Testis (tissue), 2 donors: ENCODE measurements around the gene SLC24A3.

Experiments used
- POLR2A ChIP-seq: fragments of 450-650 bp; IDR thresholded peaks from one replicate; pipeline ENCODE4 v1.6.1; 2017; ENCODE audit warnings: antibody characterized with exemption, mild to moderate bottlenecking, moderate library complexity
- TF ChIP-seq, protein P1 (sequence below), 3 experiments: fragments of 450-650 bp in 2 of 3; fragments of 200-600 bp in 1 of 3; sonication (generic) in 1 of 3; IDR thresholded peaks; one replicate each; pipeline ENCODE4 v1.5.1; 2016 to 2019; ENCODE audit warnings: antibody characterized with exemption in 3 of 3, mild to moderate bottlenecking in 2 of 3, moderate library complexity in 1 of 3

DNA sequence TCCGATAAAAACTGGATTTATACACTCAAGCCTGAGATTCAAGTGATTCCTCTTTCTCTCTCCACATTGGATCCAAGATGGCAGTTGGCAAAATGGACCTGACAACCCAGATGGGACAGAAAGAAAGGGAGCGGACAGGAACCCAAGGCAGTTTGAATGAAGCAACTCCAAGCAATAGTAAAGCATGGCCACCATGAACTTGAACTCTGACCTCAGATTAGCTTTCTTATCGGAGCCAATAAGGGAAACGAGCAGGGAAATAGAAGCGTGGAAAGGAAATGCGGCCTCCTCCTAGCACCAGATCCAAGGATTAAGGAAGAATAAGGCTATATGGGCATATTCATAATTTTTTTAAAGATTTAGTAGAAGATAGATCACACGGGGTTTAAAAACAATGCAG, 332.2 kb downstream of the SLC24A3 start:
- TF ChIP-seq, protein P1, sequence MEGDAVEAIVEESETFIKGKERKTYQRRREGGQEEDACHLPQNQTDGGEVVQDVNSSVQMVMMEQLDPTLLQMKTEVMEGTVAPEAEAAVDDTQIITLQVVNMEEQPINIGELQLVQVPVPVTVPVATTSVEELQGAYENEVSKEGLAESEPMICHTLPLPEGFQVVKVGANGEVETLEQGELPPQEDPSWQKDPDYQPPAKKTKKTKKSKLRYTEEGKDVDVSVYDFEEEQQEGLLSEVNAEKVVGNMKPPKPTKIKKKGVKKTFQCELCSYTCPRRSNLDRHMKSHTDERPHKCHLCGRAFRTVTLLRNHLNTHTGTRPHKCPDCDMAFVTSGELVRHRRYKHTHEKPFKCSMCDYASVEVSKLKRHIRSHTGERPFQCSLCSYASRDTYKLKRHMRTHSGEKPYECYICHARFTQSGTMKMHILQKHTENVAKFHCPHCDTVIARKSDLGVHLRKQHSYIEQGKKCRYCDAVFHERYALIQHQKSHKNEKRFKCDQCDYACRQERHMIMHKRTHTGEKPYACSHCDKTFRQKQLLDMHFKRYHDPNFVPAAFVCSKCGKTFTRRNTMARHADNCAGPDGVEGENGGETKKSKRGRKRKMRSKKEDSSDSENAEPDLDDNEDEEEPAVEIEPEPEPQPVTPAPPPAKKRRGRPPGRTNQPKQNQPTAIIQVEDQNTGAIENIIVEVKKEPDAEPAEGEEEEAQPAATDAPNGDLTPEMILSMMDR (IDR thresholded peaks at IDR 0.05): no peak
- TF ChIP-seq POLR2A: no peak
